HCT116 (cell line): ENCODE results near the gene GRIK5. TPM values are rescaled to one million over a fixed set of nuclear protein-coding genes. Genes with fewer than 3 reads are reported as not detected.

Experiments
- ATAC-seq: fragments of 200-7000 bp; cut with Tn5 transposase; 2 replicates; pipeline ENCODE4 v1.9.1; 2020; ENCODE audit warnings: mild to moderate bottlenecking, moderate library complexity
- BruUV-seq: library from RNA; stranded (reverse); fragments of 400-500 nt; replicated peaks from 2 replicates; lab custom pipeline; 2021; lab: Mats Ljungman, UMichigan
- CTCF ChIA-PET: fragments of 300-600 bp; sonication (Branson Sonifier 250); formaldehyde crosslinking; loops from one replicate; lab custom pipeline; 2021; ENCODE audit warnings: antibody characterized with exemption; lab: Charles Lee
- POLR2A ChIA-PET: fragments of 300-600, 350-600 bp; sonication (Branson Sonifier 250); formaldehyde crosslinking; loops from one replicate; lab custom pipeline; 2021; ENCODE audit warnings: antibody characterized with exemption; lab: Charles Lee
- RAD21 ChIA-PET, 2 experiments: fragments of 300-600 bp; sonication (Branson Sonifier 250); formaldehyde crosslinking; loops; one replicate each; lab custom pipeline; 2023; ENCODE audit warnings: low total read pairs in 2 of 2; ENCODE audit not compliant: uncharacterized antibody in 2 of 2, unreplicated experiment in 2 of 2, low non-redundant PET in 1 of 2; lab: Charles Lee
- DNase-seq: peaks from one replicate; pipeline ENCODE4 v3.0.0-alpha.2; 2010; ENCODE audit warnings: low read depth, low spot score
- H2AFZ ChIP-seq: fragments of 200-600 bp; shearing (Covaris generic), sonication (generic); 2 replicates; pipeline ENCODE4 v1.6.1; 2017; ENCODE audit warnings: low read depth, mixed run types, mixed read lengths, antibody characterized with exemption, low read length; ENCODE audit not compliant: poor library complexity, severe bottlenecking
- H3K27ac ChIP-seq: 2 replicates; pipeline ENCODE4 v1.5.1; 2012; ENCODE audit warnings: low read depth, low read length
- H3K27me3 ChIP-seq: fragments of 200-600 bp; sonication (generic); 2 replicates; pipeline ENCODE4 v1.6.1; 2016; ENCODE audit warnings: mixed run types, low read length, mixed read lengths; ENCODE audit not compliant: insufficient read depth
- H3K36me3 ChIP-seq, 2 experiments: fragments of 200-500 bp in 1 of 2; fragments of 200-600 bp in 1 of 2; sonication (Bioruptor generic) in 1 of 2; sonication (generic) in 1 of 2; 2 replicates each; pipeline versions ENCODE4 v1.5.1 to v1.6.1; 2014 to 2016; ENCODE audit warnings: low read length in 2 of 2, inconsistent platforms in 1 of 2, mixed read lengths in 1 of 2, mixed run types in 1 of 2; ENCODE audit not compliant: insufficient read depth in 2 of 2, control insufficient read depth in 1 of 2
- H3K4me1 ChIP-seq, 2 experiments: fragments of 200-600 bp in 1 of 2; sonication (generic) in 1 of 2; 2 replicates each; pipeline versions ENCODE4 v1.5.1 to v1.6.1; 2012 to 2017; ENCODE audit warnings: low read length in 2 of 2, inconsistent platforms in 1 of 2, mild to moderate bottlenecking in 1 of 2, mixed read lengths in 1 of 2, mixed run types in 1 of 2, moderate library complexity in 1 of 2; ENCODE audit not compliant: insufficient read depth in 2 of 2, control insufficient read depth in 1 of 2
- H3K4me2 ChIP-seq: fragments of 200-600 bp; sonication (generic); 2 replicates; pipeline ENCODE4 v1.6.1; 2017; ENCODE audit warnings: mixed run types, low read length, mixed read lengths
- H3K4me3 ChIP-seq, 2 experiments: fragments of 200-600 bp in 1 of 2; sonication (generic) in 1 of 2; replicated peaks in 1 of 2; 2 replicates each; pipeline ENCODE4 v1.5.1; 2011 to 2016; ENCODE audit warnings: low read length in 2 of 2, control low read depth in 1 of 2, low read depth in 1 of 2, mild to moderate bottlenecking in 1 of 2, mixed read lengths in 1 of 2, mixed run types in 1 of 2
- H3K79me2 ChIP-seq: fragments of 200-600 bp; sonication (generic); 2 replicates; pipeline ENCODE4 v1.6.1; 2017; ENCODE audit warnings: mild to moderate bottlenecking, mixed run types, low read length, moderate library complexity, mixed read lengths; ENCODE audit not compliant: insufficient read depth
- H3K9ac ChIP-seq: fragments of 200-600 bp; sonication (generic); 2 replicates; pipeline ENCODE4 v1.6.1; 2016; ENCODE audit warnings: low read length, mixed read lengths
- H3K9me2 ChIP-seq: fragments of 200-600 bp; sonication (generic), shearing (Covaris generic); 2 replicates; pipeline ENCODE4 v1.6.1; 2017; ENCODE audit warnings: mixed run types, mild to moderate bottlenecking, moderate library complexity; ENCODE audit not compliant: insufficient read depth
- H3K9me3 ChIP-seq, 2 experiments: fragments of 200-500 bp in 1 of 2; fragments of 200-600 bp in 1 of 2; sonication (Bioruptor generic) in 1 of 2; sonication (generic) in 1 of 2; 2 replicates each; pipeline ENCODE4 v1.6.1; 2014 to 2017; ENCODE audit warnings: low read length in 2 of 2, mixed read lengths in 2 of 2, inconsistent platforms in 1 of 2, low read depth in 1 of 2, mild to moderate bottlenecking in 1 of 2, mixed run types in 1 of 2, moderate library complexity in 1 of 2; ENCODE audit not compliant: control insufficient read depth in 1 of 2, insufficient read depth in 1 of 2
- H4K20me1 ChIP-seq: fragments of 200-600 bp; sonication (generic), shearing (Covaris generic); 2 replicates; pipeline ENCODE4 v1.6.1; 2017; ENCODE audit warnings: mixed run types, mild to moderate bottlenecking, moderate library complexity; ENCODE audit not compliant: insufficient read depth
- EZH2phosphoT487 ChIP-seq: fragments of 200-600 bp; IDR thresholded peaks from 2 replicates; pipeline ENCODE4 v1.6.1; 2018; ENCODE audit warnings: antibody characterized with exemption, borderline replicate concordance
- YY1 ChIP-seq: IDR thresholded peaks from 2 replicates; pipeline ENCODE4 v1.6.1; 2011; ENCODE audit warnings: low read length, low read depth, moderate library complexity, mild to moderate bottlenecking; ENCODE audit not compliant: insufficient replicate concordance; ENCODE audit errors: extremely low read depth
- intact Hi-C: fragments of 100-400 bp; cut with micrococcal nuclease; formaldehyde crosslinking; loops from 2 replicates; pipeline ENCODE4 v1.10.0; 2022
- total RNA-seq: library from RNA; stranded (reverse); gene quantifications from one replicate; pipeline ENCODE4 v1.2.1, GENCODE V29; 2021; ENCODE audit not compliant: unreplicated experiment
- TF ChIP-seq, protein P1 (sequence below), 3 experiments: fragments of 200-600 bp in 1 of 3; sonication (generic) in 1 of 3; IDR thresholded peaks in 2 of 3; conservative IDR thresholded peaks in 1 of 3; 2 replicates each; pipeline ENCODE4 v1.5.1; 2012 to 2017; ENCODE audit warnings: low read depth in 2 of 3, low read length in 2 of 3, antibody characterized with exemption in 1 of 3, borderline replicate concordance in 1 of 3, control low read depth in 1 of 3, mild to moderate bottlenecking in 1 of 3, mixed read lengths in 1 of 3, mixed run types in 1 of 3, moderate library complexity in 1 of 3; ENCODE audit not compliant: insufficient read depth in 1 of 3

Gene GRIK5
- total RNA-seq, 1 experiment from 2014 or later, result 1.7 TPM

DNA sequence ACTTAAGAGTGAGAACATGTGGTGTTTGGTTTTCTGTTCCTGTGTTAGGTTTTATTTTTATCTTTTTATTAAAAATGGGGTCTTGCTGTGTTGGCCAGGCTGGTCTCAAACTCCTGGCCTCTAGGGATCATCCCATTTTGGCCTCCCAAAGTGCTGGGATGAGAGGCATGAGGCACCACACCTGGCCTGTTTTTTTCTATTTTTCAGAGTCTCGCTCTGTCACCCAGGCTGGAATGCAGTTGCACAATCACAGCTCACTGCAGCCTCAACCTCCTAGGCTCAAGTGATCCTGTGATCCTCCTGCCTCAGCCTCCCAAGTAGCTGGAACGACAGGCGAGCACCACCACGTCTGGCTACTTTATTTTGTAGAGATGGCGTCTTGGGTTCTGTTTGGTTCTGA, 13.5 kb upstream of the GRIK5 start:
- RAD21 ChIA-PET, result no interaction called here
- Histone ChIP-seq H3K4me1 (peaks cover 0 to 17% of the 10 kb centered on the region in 2 experiments; a peak in 2 of 4 replicates), H2AFZ (no peak overlapping the region), H3K79me2 (peaks cover 27% of the 10 kb centered on the region), H3K9ac (no peak overlapping the region), H3K36me3 (peaks cover 17 to 28% of the 10 kb centered on the region in 2 experiments), H3K4me3 (no peak overlapping the region), H3K9me3 (no peaks in the 10 kb centered on the region), H3K27me3 (no peaks in the 10 kb centered on the region), H3K27ac (no peak overlapping the region), H3K4me2 (no peak overlapping the region), H4K20me1 (peaks cover 3% of the 10 kb centered on the region; the same call in 1 of the 2 replicates), H3K9me2 (no peaks in the 10 kb centered on the region)
- BruUV-seq, result no TSS peak
- TF ChIP-seq EZH2phosphoT487, result no peak
- CTCF ChIA-PET, result no interaction called here
- no peak for DNase-seq
- no peak for ATAC-seq
- intact Hi-C loops, result no loop called here
- POLR2A ChIA-PET, result no interaction called here

DNA sequence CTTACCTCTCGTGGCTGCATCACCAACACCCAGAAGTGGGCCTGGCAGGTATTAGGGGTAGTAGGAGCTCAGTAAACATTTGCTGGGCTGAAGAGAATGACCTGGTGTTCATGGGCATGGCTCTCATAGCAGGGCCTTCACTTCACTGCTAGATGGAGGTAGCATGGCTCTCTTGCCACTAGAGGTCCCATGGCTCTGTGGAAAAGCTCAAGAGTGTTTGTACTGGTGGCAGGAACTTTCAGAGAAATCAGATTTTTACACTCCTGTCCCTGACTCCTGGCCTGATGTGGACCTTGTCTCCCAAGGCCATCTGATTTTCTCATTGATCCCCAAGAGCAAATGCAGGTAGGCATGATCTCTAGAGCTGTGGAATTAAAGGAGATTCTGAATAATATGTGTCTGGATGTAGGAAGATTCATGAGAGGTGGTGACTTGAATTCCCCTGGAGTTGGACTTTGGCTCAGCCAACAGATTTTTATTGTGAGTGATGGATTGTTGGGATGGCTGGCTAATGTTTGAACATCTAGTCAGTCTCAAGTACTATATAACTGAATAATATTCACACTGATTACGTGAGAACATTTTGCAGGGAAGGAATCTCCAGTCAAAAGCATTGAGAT, 11.7 kb upstream of the GRIK5 start:
- H3K27me3 ChIP-seq, result no peaks in the 10 kb centered on the region
- RAD21 ChIA-PET, result no interaction called here
- H3K4me1 ChIP-seq, result peaks cover 7 to 23% of the 10 kb centered on the region in 2 experiments
- no TSS peak for BruUV-seq
- peaks cover 46% of the 10 kb centered on the region for H3K79me2 ChIP-seq
- no peak overlapping the region for H2AFZ ChIP-seq
- no peak overlapping the region for H3K9ac ChIP-seq
- TF ChIP-seq, protein P1, sequence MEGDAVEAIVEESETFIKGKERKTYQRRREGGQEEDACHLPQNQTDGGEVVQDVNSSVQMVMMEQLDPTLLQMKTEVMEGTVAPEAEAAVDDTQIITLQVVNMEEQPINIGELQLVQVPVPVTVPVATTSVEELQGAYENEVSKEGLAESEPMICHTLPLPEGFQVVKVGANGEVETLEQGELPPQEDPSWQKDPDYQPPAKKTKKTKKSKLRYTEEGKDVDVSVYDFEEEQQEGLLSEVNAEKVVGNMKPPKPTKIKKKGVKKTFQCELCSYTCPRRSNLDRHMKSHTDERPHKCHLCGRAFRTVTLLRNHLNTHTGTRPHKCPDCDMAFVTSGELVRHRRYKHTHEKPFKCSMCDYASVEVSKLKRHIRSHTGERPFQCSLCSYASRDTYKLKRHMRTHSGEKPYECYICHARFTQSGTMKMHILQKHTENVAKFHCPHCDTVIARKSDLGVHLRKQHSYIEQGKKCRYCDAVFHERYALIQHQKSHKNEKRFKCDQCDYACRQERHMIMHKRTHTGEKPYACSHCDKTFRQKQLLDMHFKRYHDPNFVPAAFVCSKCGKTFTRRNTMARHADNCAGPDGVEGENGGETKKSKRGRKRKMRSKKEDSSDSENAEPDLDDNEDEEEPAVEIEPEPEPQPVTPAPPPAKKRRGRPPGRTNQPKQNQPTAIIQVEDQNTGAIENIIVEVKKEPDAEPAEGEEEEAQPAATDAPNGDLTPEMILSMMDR (IDR thresholded peaks at IDR 0.05 in 2 of 3, conservative IDR thresholded peaks at IDR 0.05 in 1 of 3; ENCODE audit: borderline replicate concordance in 1 of 3, insufficient read depth in 1 of 3, low read depth in 2 of 3, low read length in 2 of 3), result peak in 2 of 3 experiments; percentile 57 to 69; a peak in 4 of 6 replicates
- TF ChIP-seq YY1, result no peak
- peak; percentile 87 for ATAC-seq
- no peak overlapping the region for H3K4me3 ChIP-seq
- DNase-seq, result no peak
- H3K4me2 ChIP-seq, result no peak overlapping the region
- H4K20me1 ChIP-seq, result peaks cover 3% of the 10 kb centered on the region; the same call in 1 of the 2 replicates
- no peaks in the 10 kb centered on the region for H3K9me3 ChIP-seq
- H3K9me2 ChIP-seq, result no peaks in the 10 kb centered on the region
- peaks cover 19 to 30% of the 10 kb centered on the region in 2 experiments for H3K36me3 ChIP-seq
- CTCF ChIA-PET, result interaction anchor here (0.9 to 1.3 kb wide), 3 partner anchors 10 to 177 kb away, joined by 3 to 4 read pairs (median 4); no protein-coding TSS in a partner anchor
- 0 out of 2 replicates have a peak overlapping the region, but pooled peaks have one; percentile 12 for H3K27ac ChIP-seq
- POLR2A ChIA-PET, result interaction anchor here (1.1 kb wide), 1 partner anchor 123 kb away, joined by 3 read pairs; no protein-coding TSS in a partner anchor
- intact Hi-C loops, result no loop called here
